ENCODE results near the gene ZBTB24.

DNA sequence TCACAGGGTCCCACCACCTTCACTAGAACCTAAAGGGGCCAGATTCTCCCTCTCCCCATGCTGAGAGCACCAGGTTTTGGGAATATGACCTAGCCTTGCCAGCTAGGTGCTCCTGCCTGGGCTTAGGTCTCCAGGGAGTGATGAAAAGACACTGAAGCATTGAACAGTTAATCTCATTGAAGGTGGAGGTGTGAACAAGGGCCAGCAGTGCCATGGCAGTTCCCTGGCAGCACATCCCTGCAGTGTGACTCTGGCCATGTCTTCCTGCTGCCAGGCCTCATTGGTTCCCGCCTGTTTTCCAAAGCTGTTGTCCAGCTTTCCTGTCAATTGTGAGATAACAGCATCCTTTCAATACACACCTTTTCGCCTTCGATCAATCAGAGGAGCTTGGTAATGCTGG lies 53.5 kb downstream of the ZBTB24 start:
- TF ChIP-seq FOXM1 (IDR thresholded peaks at IDR 0.05; ENCODE audit: borderline replicate concordance, low read depth) (no peak), TAF1 (IDR thresholded peaks at IDR 0.05; ENCODE audit: low read depth) (no peak), YY1 (IDR thresholded peaks at IDR 0.05; ENCODE audit: low read depth) (no peak), EP300 (IDR thresholded peaks at IDR 0.05; ENCODE audit: borderline replicate concordance) (no peak), RAD21 (IDR thresholded peaks at IDR 0.05; ENCODE audit: low read depth) (no peak), CREB1 (IDR thresholded peaks at IDR 0.05; ENCODE audit: low read depth) (no peak), TEAD4 (IDR thresholded peaks at IDR 0.05) (no peak), REST (IDR thresholded peaks at IDR 0.05; ENCODE audit: low read depth) (no peak), EGR1 (IDR thresholded peaks at IDR 0.05) (no peak)
